Endothelial cell of umbilical vein (primary cell): Measurements from ENCODE around the gene EPB41L3. TPM values are rescaled to one million over a fixed set of nuclear protein-coding genes. Genes with fewer than 3 reads are reported as not detected.
A peak's percentile ranks its signal among the peaks of the same experiment; 100 is the strongest.

Experiments
- BruUV-seq: library from RNA; stranded (reverse); fragments of 400-500 nt; replicated peaks from 2 replicates; lab custom pipeline; 2021; lab: Mats Ljungman, UMichigan
- CTCF ChIA-PET: fragments of 300-600, 350-600 bp; sonication (Branson Sonifier 250); formaldehyde crosslinking; loops from one replicate; lab custom pipeline; 2021; ENCODE audit warnings: antibody characterized with exemption, inconsistent platforms; lab: Charles Lee
- POLR2A ChIA-PET: fragments of 300-600, 350-600 bp; sonication (Branson Sonifier 250); formaldehyde crosslinking; loops from one replicate; lab custom pipeline; 2021; ENCODE audit warnings: antibody characterized with exemption, inconsistent platforms; lab: Charles Lee
- DNase-seq: peaks from one replicate; pipeline ENCODE4 v3.0.0-alpha.2; 2011; ENCODE audit warnings: low read depth, low spot score
- FAIRE-seq: peaks from 2 replicates; lab custom pipeline; 2011; peaks lifted over from hg19 to GRCh38; lab: Jason Lieb, UNC
- H2AFZ ChIP-seq: 2 replicates; pipeline ENCODE4 v1.6.0; 2012; ENCODE audit warnings: low read depth, low read length, control low read depth, inconsistent platforms
- H3K27ac ChIP-seq: 2 replicates; pipeline ENCODE4 v1.5.1; 2011; ENCODE audit warnings: low read depth, mild to moderate bottlenecking, control low read depth, low read length, moderate library complexity; ENCODE audit not compliant: insufficient read depth
- H3K27me3 ChIP-seq, 2 experiments: 2 replicates each; pipeline versions ENCODE4 v1.6.0 to v1.6.1; 2011; ENCODE audit warnings: low read length in 2 of 2, mixed read lengths in 1 of 2; ENCODE audit not compliant: control insufficient read depth in 2 of 2, insufficient read depth in 2 of 2
- H3K36me3 ChIP-seq, 2 experiments: 2 replicates in 1 of 2; 3 replicates in 1 of 2; pipeline ENCODE4 v1.5.1; 2011; ENCODE audit warnings: low read length in 2 of 2, mild to moderate bottlenecking in 1 of 2, moderate library complexity in 1 of 2; ENCODE audit not compliant: control insufficient read depth in 2 of 2, insufficient read depth in 2 of 2; ENCODE audit errors: extremely low read depth in 1 of 2
- H3K4me1 ChIP-seq: 3 replicates; pipeline ENCODE4 v1.5.1; 2011; ENCODE audit warnings: mild to moderate bottlenecking, low read length; ENCODE audit not compliant: control insufficient read depth, insufficient read depth; ENCODE audit errors: extremely low read depth
- H3K4me2 ChIP-seq: 2 replicates; pipeline ENCODE4 v1.6.1; 2011; ENCODE audit warnings: low read length, control low read depth, mixed read lengths; ENCODE audit not compliant: insufficient read depth
- H3K4me3 ChIP-seq, 3 experiments: fragments of 200-600 bp in 1 of 3; sonication (generic), shearing (Covaris generic) in 1 of 3; replicated peaks in 1 of 3; 2 replicates each; pipeline ENCODE4 v1.5.1; 2011 to 2016; ENCODE audit warnings: control low read depth in 3 of 3, low read length in 3 of 3, mild to moderate bottlenecking in 2 of 3, inconsistent platforms in 1 of 3, low read depth in 1 of 3, moderate library complexity in 1 of 3; ENCODE audit not compliant: insufficient read depth in 1 of 3
- H3K79me2 ChIP-seq: 2 replicates; pipeline ENCODE4 v1.6.0; 2012; ENCODE audit warnings: low read length, inconsistent platforms; ENCODE audit not compliant: control insufficient read depth, insufficient read depth
- H3K9ac ChIP-seq: replicated peaks from 2 replicates; pipeline ENCODE3; 2011; ENCODE audit warnings: low read length, control low read depth; ENCODE audit not compliant: insufficient read depth; ENCODE audit errors: extremely low read depth
- H3K9me1 ChIP-seq: replicated peaks from 3 replicates; pipeline ENCODE4 v1.6.0; 2011; ENCODE audit warnings: mild to moderate bottlenecking, low read length; ENCODE audit not compliant: control insufficient read depth, insufficient read depth; ENCODE audit errors: extremely low read depth
- H3K9me3 ChIP-seq: replicated peaks from 2 replicates; pipeline ENCODE4 v1.5.1; 2012; ENCODE audit warnings: low read length, inconsistent platforms; ENCODE audit not compliant: control insufficient read depth, insufficient read depth
- H4K20me1 ChIP-seq: replicated peaks from 2 replicates; pipeline ENCODE3; 2011; ENCODE audit warnings: mild to moderate bottlenecking, low read length; ENCODE audit not compliant: control insufficient read depth, insufficient read depth; ENCODE audit errors: extremely low read depth
- CTCF ChIP-seq, 2 donors: IDR thresholded peaks; 1 replicate in 1 of 2; 2 replicates in 1 of 2; pipeline ENCODE4 v1.5.1; 2011; ENCODE audit warnings: low read length in 2 of 2, mild to moderate bottlenecking in 2 of 2, moderate library complexity in 2 of 2, control low read depth in 1 of 2, inconsistent platforms in 1 of 2, low read depth in 1 of 2; ENCODE audit not compliant: insufficient read depth in 1 of 2; ENCODE audit errors: extremely low read depth in 1 of 2
- EZH2 ChIP-seq: IDR thresholded peaks from 2 replicates; pipeline ENCODE4 v1.6.1; 2012; ENCODE audit warnings: borderline replicate concordance, low read depth, mild to moderate bottlenecking, moderate library complexity, low read length, inconsistent platforms; ENCODE audit not compliant: severe bottlenecking
- FOS ChIP-seq: IDR thresholded peaks from 2 replicates; pipeline ENCODE4 v1.6.1; 2011; ENCODE audit warnings: mild to moderate bottlenecking, low read length, moderate library complexity, borderline replicate concordance; ENCODE audit not compliant: insufficient read depth
- GATA2 ChIP-seq: IDR thresholded peaks from 2 replicates; pipeline ENCODE4 v1.7.0; 2011; ENCODE audit warnings: low read depth, mild to moderate bottlenecking, moderate library complexity, mixed read lengths, low read length; ENCODE audit not compliant: insufficient read length, insufficient read depth
- JUN ChIP-seq: IDR thresholded peaks from 2 replicates; pipeline ENCODE4 v1.6.1; 2011; ENCODE audit warnings: borderline replicate concordance, low read depth; ENCODE audit not compliant: insufficient read length, insufficient read depth
- MAX ChIP-seq: IDR thresholded peaks from 2 replicates; pipeline ENCODE4 v1.6.1; 2011; ENCODE audit not compliant: insufficient read depth, insufficient read length
- MYC ChIP-seq: IDR thresholded peaks from one replicate; pipeline ENCODE4 v1.6.1; 2011; ENCODE audit warnings: mild to moderate bottlenecking, low read depth, low read length
- POLR2A ChIP-seq: IDR thresholded peaks from 2 replicates; pipeline ENCODE4 v1.6.1; 2012; ENCODE audit warnings: low read depth, mild to moderate bottlenecking, control low read depth, low read length
- POLR2AphosphoS5 ChIP-seq: IDR thresholded peaks from 2 replicates; pipeline ENCODE4 v1.6.1; 2012; ENCODE audit warnings: low read depth, mild to moderate bottlenecking, control low read depth, low read length, moderate library complexity; ENCODE audit not compliant: insufficient read depth
- dilution Hi-C: fragments of 300-500 bp; cut with MboI; formaldehyde crosslinking; loops from one replicate; pipeline ENCODE4 v1.15.0; 2019; ENCODE audit warnings: low sequenced_read_pairs; ENCODE audit not compliant: extremely low pct_ligation_motif_present
- intact Hi-C: fragments of 100-400 bp; cut with micrococcal nuclease; formaldehyde crosslinking; loops from one replicate; pipeline ENCODE4 v1.10.0; 2022
- polyA plus RNA-seq, 4 experiments: library from polyadenylated mRNA; depleted of rRNA in 3 of 4; stranded (reverse) in 3 of 4; unstranded in 1 of 4; fragments of >200 nt; gene quantifications; 2 replicates each; pipeline versions ENCODE4 v1.2.1 to v1.2.3, GENCODE V29; 2011 to 2012; ENCODE audit warnings: missing spikeins in 1 of 4
- total RNA-seq: library from RNA; stranded (reverse); gene quantifications from 2 replicates; pipeline ENCODE4 v1.2.3, GENCODE V29; 2021

The EPB41L3 gene
- total and polyA plus RNA-seq, 2 donors (not counting 3 experiments of a cell fraction or from before 2014, with no cell fraction given) = 38.9 to 114 TPM

GRCh38 chr18:5574843-5575242 lies 31.0 kb upstream of the EPB41L3 start:
- H3K79me2 ChIP-seq = no peaks in the 10 kb centered on the region
- ChIA-PET POLR2A (no interaction called here), CTCF (interaction anchor here (1.5 kb wide), 1 partner anchor 28 kb away, joined by 5 read pairs; no protein-coding TSS in a partner anchor)
- no peaks in the 10 kb centered on the region for H3K9me3 ChIP-seq
- H3K27me3 ChIP-seq = no peaks in the 10 kb centered on the region
- H2AFZ ChIP-seq = no peak overlapping the region
- H3K4me2 ChIP-seq = no peak overlapping the region
- H3K4me1 ChIP-seq = peaks cover 44% of the 10 kb centered on the region
- no peak overlapping the region for H3K27ac ChIP-seq
- FAIRE-seq (no peak), DNase-seq (peak; percentile 7)
- H3K9ac ChIP-seq = no peak overlapping the region
- dilution Hi-C loops (no loop called here), intact Hi-C loops (no loop called here)
- no peak overlapping the region for H3K4me3 ChIP-seq
- peaks cover 5% of the 10 kb centered on the region for H3K9me1 ChIP-seq
- H4K20me1 ChIP-seq = no peaks in the 10 kb centered on the region
- TF ChIP-seq FOS = no peak
- TF ChIP-seq EZH2 = no peak
- TF ChIP-seq MAX = no peak
- no peak for TF ChIP-seq CTCF (IDR thresholded peaks at IDR 0.05; ENCODE audit: extremely low read depth in 1 of 2, insufficient read depth in 1 of 2, low read depth in 1 of 2, low read length in 2 of 2)
- TF ChIP-seq POLR2AphosphoS5 = no peak
- no peak for TF ChIP-seq POLR2A
- no peak for TF ChIP-seq MYC
- TF ChIP-seq JUN = no peak
- no peak for TF ChIP-seq GATA2
- no TSS peak for BruUV-seq
- no peaks in the 10 kb centered on the region for H3K36me3 ChIP-seq
